Astrocyte (in vitro differentiated cells and primary cell): Measurements from ENCODE around the gene TPP1. TPM values are rescaled to one million over a fixed set of nuclear protein-coding genes. Genes with fewer than 3 reads are reported as not detected.

Experiments used
- DNase-seq: peaks from one replicate; pipeline ENCODE4 v3.0.0-alpha.2; 2010; ENCODE audit warnings: low read depth
- FAIRE-seq: peaks from 2 replicates; lab custom pipeline; 2011; peaks lifted over from hg19 to GRCh38; lab: Jason Lieb, UNC
- H2AFZ ChIP-seq: 2 replicates; pipeline ENCODE4 v1.6.0; 2012; ENCODE audit warnings: low read depth, low read length, inconsistent platforms
- H3K27ac ChIP-seq: 2 replicates; pipeline ENCODE4 v1.5.1; 2011; ENCODE audit warnings: low read depth, low read length, inconsistent platforms
- H3K27me3 ChIP-seq: 2 replicates; pipeline ENCODE4 v1.6.0; 2011; ENCODE audit warnings: low read length, inconsistent platforms; ENCODE audit not compliant: insufficient read depth
- H3K36me3 ChIP-seq: 2 replicates; pipeline ENCODE4 v1.5.1; 2011; ENCODE audit warnings: low read length, inconsistent platforms; ENCODE audit not compliant: insufficient read depth
- H3K4me1 ChIP-seq: 2 replicates; pipeline ENCODE4 v1.5.1; 2011; ENCODE audit warnings: low read length, inconsistent platforms; ENCODE audit not compliant: insufficient read depth
- H3K4me2 ChIP-seq: 2 replicates; pipeline ENCODE4 v1.6.0; 2012; ENCODE audit warnings: low read length, inconsistent platforms
- H3K4me3 ChIP-seq: 2 replicates; pipeline ENCODE4 v1.5.1; 2011; ENCODE audit warnings: low read depth, mild to moderate bottlenecking, low read length, inconsistent platforms; ENCODE audit not compliant: insufficient read depth
- H3K79me2 ChIP-seq: 2 replicates; pipeline ENCODE4 v1.6.0; 2012; ENCODE audit warnings: mild to moderate bottlenecking, low read length, inconsistent platforms; ENCODE audit not compliant: insufficient read depth
- H3K9ac ChIP-seq: 2 replicates; pipeline ENCODE4 v1.6.0; 2012; ENCODE audit warnings: mild to moderate bottlenecking, low read length, inconsistent platforms
- H3K9me3 ChIP-seq: 2 replicates; pipeline ENCODE4 v1.5.1; 2012; ENCODE audit warnings: low read depth, mild to moderate bottlenecking, low read length, inconsistent platforms; ENCODE audit not compliant: insufficient read depth
- H4K20me1 ChIP-seq: 2 replicates; pipeline ENCODE4 v1.6.0; 2012; ENCODE audit warnings: low read length, inconsistent platforms; ENCODE audit not compliant: insufficient read depth
- H3K27ac Mint-ChIP-seq: one replicate; pipeline ENCODE4 v1.8.0; 2021; ENCODE audit warnings: mild to moderate bottlenecking, mixed read lengths; ENCODE audit not compliant: unreplicated experiment
- H3K27me3 Mint-ChIP-seq: one replicate; pipeline ENCODE4 v1.8.0; 2021; ENCODE audit warnings: low read depth, mixed read lengths; ENCODE audit not compliant: unreplicated experiment
- H3K36me3 Mint-ChIP-seq: one replicate; pipeline ENCODE4 v1.8.0; 2021; ENCODE audit warnings: low read depth, mixed read lengths; ENCODE audit not compliant: unreplicated experiment
- H3K4me1 Mint-ChIP-seq: one replicate; pipeline ENCODE4 v1.8.0; 2021; ENCODE audit warnings: low read depth, mixed read lengths; ENCODE audit not compliant: unreplicated experiment
- H3K4me3 Mint-ChIP-seq: one replicate; pipeline ENCODE4 v1.8.0; 2021; ENCODE audit warnings: mild to moderate bottlenecking, moderate library complexity, mixed read lengths; ENCODE audit not compliant: unreplicated experiment
- H3K9me3 Mint-ChIP-seq: one replicate; pipeline ENCODE4 v1.8.0; 2021; ENCODE audit warnings: mild to moderate bottlenecking, mixed read lengths; ENCODE audit not compliant: unreplicated experiment
- EZH2 ChIP-seq: IDR thresholded peaks from 2 replicates; pipeline ENCODE4 v1.6.1; 2012; ENCODE audit warnings: mild to moderate bottlenecking, low read length, inconsistent platforms; ENCODE audit not compliant: insufficient read depth
- total RNA-seq: library from RNA; stranded (reverse); gene quantifications from 2 replicates; pipeline ENCODE4 v1.2.1, GENCODE V29; 2021
- TF ChIP-seq, protein P1 (sequence below): IDR thresholded peaks from 2 replicates; pipeline ENCODE4 v1.5.1; 2011; ENCODE audit warnings: low read depth, mild to moderate bottlenecking, inconsistent platforms, low read length, moderate library complexity; ENCODE audit not compliant: insufficient read depth

TPP1 gene
- total RNA-seq, 1 donor from 2014 or later = 43.4 TPM

DNA sequence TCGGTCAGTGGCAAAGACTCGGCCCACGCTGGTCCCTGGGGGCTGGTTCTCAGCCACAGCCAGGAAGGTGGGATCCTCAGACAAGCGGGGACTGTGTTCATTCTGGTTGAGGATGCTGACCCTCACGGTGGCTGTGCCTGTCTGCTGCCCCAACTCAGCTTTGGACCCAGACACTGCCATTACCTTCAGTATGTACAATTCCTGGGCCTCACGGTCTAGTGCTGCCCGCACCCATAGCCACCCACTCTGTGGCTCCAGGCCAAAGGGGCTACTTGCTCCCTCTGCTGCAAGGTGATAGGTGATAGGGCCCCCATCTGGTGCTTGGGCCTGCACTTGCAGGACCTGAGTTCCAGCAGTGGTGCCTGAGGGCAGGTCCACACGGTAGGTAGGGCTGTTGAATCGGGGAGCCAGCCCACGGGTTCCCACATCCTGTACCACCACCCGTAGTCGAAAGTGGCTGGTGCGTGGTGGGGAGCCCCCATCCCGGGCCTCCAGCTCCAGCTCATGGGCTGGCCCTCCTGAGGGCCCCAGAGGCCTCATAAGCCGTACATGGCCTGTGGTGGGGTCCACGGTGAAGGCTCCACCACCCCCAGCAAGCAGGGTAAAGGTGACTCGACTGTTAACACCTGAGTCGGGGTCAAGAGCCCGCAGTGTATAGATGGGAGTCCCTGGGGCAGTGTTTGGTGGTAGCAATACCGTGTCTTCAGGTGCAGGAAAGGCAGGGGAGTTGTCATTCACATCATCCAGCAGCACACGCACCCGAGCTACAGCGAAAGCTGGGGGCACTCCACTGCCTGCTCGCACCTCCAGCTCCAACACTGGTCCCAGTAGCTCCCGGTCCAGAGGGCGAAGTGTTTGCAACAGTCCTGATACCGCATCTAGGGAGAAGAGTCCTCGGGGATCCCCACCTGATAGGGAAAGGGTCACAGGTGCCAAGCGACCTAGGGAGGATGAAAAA lies 13.2 kb upstream of the TPP1 start:
- H3K27ac ChIP-seq = no peak overlapping the region
- Mint-ChIP-seq H3K9me3 (no peaks in the 10 kb centered on the region), H3K27me3 (peaks cover 37% of the 10 kb centered on the region), H3K4me1 (no peaks in the 10 kb centered on the region), H3K4me3 (no peak overlapping the region), H3K36me3 (peaks cover 18% of the 10 kb centered on the region), H3K27ac (no peak overlapping the region)
- no peak for DNase-seq
- no peaks in the 10 kb centered on the region for H3K79me2 ChIP-seq
- H3K4me2 ChIP-seq = no peak overlapping the region
- no peaks in the 10 kb centered on the region for H3K27me3 ChIP-seq
- FAIRE-seq = no peak
- no peak for TF ChIP-seq EZH2
- TF ChIP-seq, protein P1, sequence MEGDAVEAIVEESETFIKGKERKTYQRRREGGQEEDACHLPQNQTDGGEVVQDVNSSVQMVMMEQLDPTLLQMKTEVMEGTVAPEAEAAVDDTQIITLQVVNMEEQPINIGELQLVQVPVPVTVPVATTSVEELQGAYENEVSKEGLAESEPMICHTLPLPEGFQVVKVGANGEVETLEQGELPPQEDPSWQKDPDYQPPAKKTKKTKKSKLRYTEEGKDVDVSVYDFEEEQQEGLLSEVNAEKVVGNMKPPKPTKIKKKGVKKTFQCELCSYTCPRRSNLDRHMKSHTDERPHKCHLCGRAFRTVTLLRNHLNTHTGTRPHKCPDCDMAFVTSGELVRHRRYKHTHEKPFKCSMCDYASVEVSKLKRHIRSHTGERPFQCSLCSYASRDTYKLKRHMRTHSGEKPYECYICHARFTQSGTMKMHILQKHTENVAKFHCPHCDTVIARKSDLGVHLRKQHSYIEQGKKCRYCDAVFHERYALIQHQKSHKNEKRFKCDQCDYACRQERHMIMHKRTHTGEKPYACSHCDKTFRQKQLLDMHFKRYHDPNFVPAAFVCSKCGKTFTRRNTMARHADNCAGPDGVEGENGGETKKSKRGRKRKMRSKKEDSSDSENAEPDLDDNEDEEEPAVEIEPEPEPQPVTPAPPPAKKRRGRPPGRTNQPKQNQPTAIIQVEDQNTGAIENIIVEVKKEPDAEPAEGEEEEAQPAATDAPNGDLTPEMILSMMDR = no peak
- H3K4me1 ChIP-seq = peaks cover 8% of the 10 kb centered on the region
- H3K9ac ChIP-seq = no peak overlapping the region
- no peak overlapping the region for H2AFZ ChIP-seq
- H3K4me3 ChIP-seq = no peak overlapping the region
- no peaks in the 10 kb centered on the region for H3K36me3 ChIP-seq
- no peaks in the 10 kb centered on the region for H3K9me3 ChIP-seq
- no peaks in the 10 kb centered on the region for H4K20me1 ChIP-seq

DNA sequence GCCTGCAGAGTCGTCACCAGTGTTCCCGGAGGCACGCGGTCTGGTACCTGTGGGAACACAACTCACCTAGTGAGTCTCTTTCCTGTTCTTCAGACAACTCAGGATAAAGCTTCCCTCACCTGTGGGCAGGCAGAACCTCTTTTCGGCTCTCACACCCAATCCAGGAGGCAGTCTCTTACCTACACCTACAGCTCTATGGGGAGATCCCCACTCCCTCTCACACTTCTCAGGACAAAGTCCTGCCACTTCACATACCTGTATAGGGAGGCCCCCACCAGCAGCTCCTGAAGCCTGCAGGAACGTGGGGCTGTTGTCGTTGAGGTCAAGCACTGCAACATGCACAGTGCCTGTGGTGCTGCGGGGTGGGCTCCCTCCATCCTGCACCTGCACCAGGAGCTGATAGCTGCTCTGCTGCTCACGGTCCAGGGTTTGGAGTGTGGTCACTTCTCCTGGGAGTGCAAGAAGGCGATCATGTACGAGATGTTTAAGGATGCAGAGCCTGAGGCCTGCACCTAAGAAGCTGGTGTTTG lies 12.2 kb upstream of the TPP1 start:
- Histone ChIP-seq H3K27ac (no peak overlapping the region), H3K9ac (no peak overlapping the region), H3K36me3 (no peaks in the 10 kb centered on the region), H2AFZ (no peak overlapping the region), H3K9me3 (no peaks in the 10 kb centered on the region), H3K4me1 (peaks cover 8% of the 10 kb centered on the region), H3K27me3 (no peaks in the 10 kb centered on the region), H3K4me3 (no peak overlapping the region), H4K20me1 (no peaks in the 10 kb centered on the region), H3K79me2 (no peaks in the 10 kb centered on the region), H3K4me2 (no peak overlapping the region)
- peaks cover 18% of the 10 kb centered on the region for H3K36me3 Mint-ChIP-seq
- H3K4me3 Mint-ChIP-seq = no peak overlapping the region
- no peaks in the 10 kb centered on the region for H3K9me3 Mint-ChIP-seq
- FAIRE-seq (no peak), DNase-seq (no peak)
- H3K27me3 Mint-ChIP-seq = peaks cover 42% of the 10 kb centered on the region
- no peaks in the 10 kb centered on the region for H3K4me1 Mint-ChIP-seq
- TF ChIP-seq, protein P1 = no peak
- TF ChIP-seq EZH2 = no peak
- peak overlapping the region; percentile 62 for H3K27ac Mint-ChIP-seq
